ENCODE measurements around the gene SOCS2.

DNA sequence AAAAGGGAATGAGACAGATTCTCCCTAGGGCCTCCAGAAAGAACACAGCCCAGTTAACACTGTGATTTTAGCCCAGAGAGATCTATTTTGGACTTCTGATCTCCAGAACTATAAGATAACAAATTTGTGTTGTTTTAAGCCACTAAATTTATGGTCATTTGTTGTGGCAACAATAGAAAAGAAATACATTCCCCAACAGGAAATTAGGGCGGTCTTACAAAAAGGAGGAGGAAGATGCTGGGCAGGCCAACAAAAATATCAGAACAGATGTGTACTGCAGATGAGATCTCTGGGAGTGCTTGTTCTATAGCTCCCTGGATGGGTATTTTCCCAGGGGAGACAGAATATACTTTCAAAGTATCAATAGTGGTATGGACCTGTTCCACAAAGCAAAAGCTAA lies 32.0 kb upstream of the SOCS2 start:
- TF ChIP-seq RNF2 (IDR thresholded peaks at IDR 0.05; ENCODE audit: borderline replicate concordance, low read depth) (no peak), MYC (IDR thresholded peaks at IDR 0.05; ENCODE audit: borderline replicate concordance, low read length) (no peak), CBX8 (IDR thresholded peaks at IDR 0.05) (no peak), CTCF (IDR thresholded peaks at IDR 0.05) (no peak), ZSCAN20 (CRISPR knock-in tag; IDR thresholded peaks at IDR 0.05) (no peak), ESRRA (IDR thresholded peaks at IDR 0.05; ENCODE audit: borderline replicate concordance, low read length) (no peak), BCL3 (IDR thresholded peaks at IDR 0.05) (no peak), MAZ (IDR thresholded peaks at IDR 0.05; ENCODE audit: borderline replicate concordance, low read depth, low read length) (no peak)
- TF ChIP-seq, protein P1, sequence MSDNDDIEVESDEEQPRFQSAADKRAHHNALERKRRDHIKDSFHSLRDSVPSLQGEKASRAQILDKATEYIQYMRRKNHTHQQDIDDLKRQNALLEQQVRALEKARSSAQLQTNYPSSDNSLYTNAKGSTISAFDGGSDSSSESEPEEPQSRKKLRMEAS (IDR thresholded peaks at IDR 0.05) = no peak
